ENCODE data around the gene XCR1.

XCR1 gene

DNA sequence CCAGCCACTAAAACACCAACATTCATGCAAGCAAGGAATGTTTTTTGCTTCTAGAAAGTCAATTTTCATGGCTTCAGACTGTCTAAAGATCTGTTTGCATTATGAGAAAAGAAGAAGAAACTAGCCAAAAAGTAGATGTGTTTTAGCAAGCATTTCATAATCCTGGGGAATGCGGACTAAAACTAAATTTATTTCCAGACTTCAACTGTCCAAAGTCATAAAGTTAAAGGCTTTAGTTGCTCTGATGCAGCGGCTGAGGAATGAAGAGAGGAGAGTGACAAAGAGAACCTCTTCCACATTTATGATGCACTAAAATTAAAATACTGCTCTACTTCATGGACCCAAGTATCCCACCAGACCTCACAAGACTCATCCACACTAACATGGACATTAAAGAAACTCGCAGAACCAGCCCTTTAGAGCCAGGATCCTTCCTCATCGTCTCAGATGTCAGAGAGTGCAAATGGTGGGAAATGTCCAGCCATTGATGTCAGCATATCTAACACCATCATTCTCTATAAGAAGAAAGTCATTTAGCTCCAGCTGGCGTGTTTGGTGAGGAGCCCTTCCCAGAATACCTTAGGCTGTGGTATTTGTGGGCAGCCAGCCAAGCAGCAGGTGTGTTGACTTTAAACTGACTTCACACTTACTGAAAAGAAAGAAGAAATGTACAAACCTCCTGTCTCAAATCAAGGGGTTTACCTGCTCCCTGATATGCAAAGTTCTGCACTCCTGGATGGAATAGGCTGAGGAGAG is 49.1 kb downstream of the XCR1 start:
- Histone ChIP-seq H3K9me3 (ENCODE audit: control insufficient read depth, low read depth, low read length) (no peaks in the 10 kb centered on the region), H3K27ac (ENCODE audit: low read length) (no peak overlapping the region), H3K4me1 (ENCODE audit: control insufficient read depth, low read depth, low read length) (no peaks in the 10 kb centered on the region), H3K36me3 (ENCODE audit: control insufficient read depth, low read depth, low read length) (peaks cover 52% of the 10 kb centered on the region), H3K9ac (ENCODE audit: low read length) (no peak overlapping the region), H3K4me3 (ENCODE audit: low read length) (no peak overlapping the region), H3K27me3 (ENCODE audit: control insufficient read depth, insufficient read depth, low read length) (no peaks in the 10 kb centered on the region)

DNA sequence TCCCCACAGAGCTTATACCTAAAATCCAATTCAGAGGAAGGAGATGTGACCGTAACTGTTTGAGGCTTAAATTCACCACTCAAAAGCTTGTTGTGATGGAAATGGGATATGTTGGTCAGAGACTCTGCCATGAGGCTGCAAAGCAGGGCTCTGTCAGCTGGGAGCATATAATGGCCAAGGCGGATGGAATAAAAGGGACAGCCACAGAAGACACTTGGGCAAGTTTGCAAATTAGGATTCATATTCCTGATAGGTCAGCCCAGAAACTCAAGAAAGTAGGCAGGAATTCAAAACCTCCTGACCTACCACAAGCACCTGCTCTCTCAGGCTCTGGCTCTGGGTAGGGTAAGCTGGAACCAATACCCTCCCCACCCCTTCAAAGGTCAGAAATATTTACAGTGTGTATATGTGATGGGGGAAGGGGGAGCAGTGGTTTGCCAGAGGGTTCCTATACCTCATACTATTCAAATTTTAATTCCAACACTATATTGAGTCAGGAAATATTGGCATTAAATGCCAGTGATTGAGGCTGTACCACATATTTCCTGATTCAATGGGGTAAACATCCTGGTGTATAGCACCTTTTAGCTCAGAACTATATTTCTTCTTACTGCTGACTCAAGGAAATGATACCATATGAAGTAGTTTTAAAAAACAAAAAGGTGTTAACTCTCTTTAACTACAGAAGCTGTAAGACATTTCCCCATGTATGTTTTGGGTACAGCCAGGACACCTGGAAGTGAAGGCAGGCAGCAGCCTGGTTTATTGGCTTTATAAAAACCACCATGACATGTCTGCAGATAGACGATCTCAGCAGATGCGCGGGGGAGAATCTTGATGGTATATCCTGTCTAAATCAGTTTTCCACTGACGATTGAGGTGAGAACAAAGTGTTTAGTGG is 50.8 kb downstream of the XCR1 start:
- Histone ChIP-seq H3K4me1 (ENCODE audit: control insufficient read depth, low read depth, low read length) (no peaks in the 10 kb centered on the region), H3K4me3 (ENCODE audit: low read length) (no peak overlapping the region), H3K27me3 (ENCODE audit: control insufficient read depth, insufficient read depth, low read length) (no peaks in the 10 kb centered on the region), H3K9ac (ENCODE audit: low read length) (no peak overlapping the region), H3K36me3 (ENCODE audit: control insufficient read depth, low read depth, low read length) (peaks cover 42% of the 10 kb centered on the region), H3K9me3 (ENCODE audit: control insufficient read depth, low read depth, low read length) (no peaks in the 10 kb centered on the region), H3K27ac (ENCODE audit: low read length) (no peak overlapping the region)

DNA sequence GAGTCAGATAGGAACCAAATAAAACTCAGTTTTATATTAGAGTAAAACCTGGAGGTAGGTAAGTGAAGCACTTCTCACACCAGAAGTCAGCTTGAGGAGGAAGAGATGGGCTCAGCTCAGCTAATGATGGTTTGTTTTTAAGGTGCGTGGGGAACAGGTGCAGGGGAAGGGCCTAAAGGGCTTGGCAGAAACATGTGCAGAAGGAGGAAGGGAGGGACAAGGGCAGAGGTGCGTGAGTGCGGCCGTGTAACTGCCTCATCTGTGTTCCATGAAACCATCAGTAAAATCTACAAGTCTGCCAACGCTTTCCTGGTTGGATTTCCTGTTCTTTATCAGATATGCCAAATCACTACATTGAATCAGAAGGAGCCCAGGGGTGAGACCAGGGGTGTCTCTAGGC is 51.6 kb downstream of the XCR1 start:
- H3K4me1 ChIP-seq (ENCODE audit: control insufficient read depth, low read depth, low read length): no peaks in the 10 kb centered on the region
- H3K36me3 ChIP-seq (ENCODE audit: control insufficient read depth, low read depth, low read length): peaks cover 39% of the 10 kb centered on the region
- no peak overlapping the region for H3K9ac ChIP-seq (ENCODE audit: low read length)
- no peaks in the 10 kb centered on the region for H3K27me3 ChIP-seq (ENCODE audit: control insufficient read depth, insufficient read depth, low read length)
- H3K9me3 ChIP-seq (ENCODE audit: control insufficient read depth, low read depth, low read length): no peaks in the 10 kb centered on the region
- H3K27ac ChIP-seq (ENCODE audit: low read length): no peak overlapping the region
- no peak overlapping the region for H3K4me3 ChIP-seq (ENCODE audit: low read length)

DNA sequence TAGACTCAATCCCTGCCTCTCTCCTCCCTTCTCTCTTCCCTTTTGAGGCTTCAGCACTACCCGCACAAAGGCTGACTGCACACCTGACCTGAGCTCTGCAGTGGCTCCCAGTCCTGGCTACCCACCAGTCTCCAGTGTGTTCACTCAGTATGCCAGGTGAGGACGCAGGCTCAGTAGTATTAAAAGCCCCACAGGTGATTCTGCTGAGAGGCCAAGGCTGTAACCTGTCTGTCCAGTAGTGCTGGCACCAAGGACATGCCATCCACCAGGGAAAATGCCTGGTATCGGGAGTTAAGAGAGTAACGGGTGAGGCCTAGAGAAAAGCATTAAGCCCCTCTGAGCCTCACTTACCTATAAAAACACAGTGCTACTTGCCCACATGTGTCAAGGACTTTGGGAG is 52.6 kb downstream of the XCR1 start:
- peaks cover 38% of the 10 kb centered on the region for H3K36me3 ChIP-seq (ENCODE audit: control insufficient read depth, low read depth, low read length)
- H3K27ac ChIP-seq (ENCODE audit: low read length): no peak overlapping the region
- H3K9me3 ChIP-seq (ENCODE audit: control insufficient read depth, low read depth, low read length): no peaks in the 10 kb centered on the region

DNA sequence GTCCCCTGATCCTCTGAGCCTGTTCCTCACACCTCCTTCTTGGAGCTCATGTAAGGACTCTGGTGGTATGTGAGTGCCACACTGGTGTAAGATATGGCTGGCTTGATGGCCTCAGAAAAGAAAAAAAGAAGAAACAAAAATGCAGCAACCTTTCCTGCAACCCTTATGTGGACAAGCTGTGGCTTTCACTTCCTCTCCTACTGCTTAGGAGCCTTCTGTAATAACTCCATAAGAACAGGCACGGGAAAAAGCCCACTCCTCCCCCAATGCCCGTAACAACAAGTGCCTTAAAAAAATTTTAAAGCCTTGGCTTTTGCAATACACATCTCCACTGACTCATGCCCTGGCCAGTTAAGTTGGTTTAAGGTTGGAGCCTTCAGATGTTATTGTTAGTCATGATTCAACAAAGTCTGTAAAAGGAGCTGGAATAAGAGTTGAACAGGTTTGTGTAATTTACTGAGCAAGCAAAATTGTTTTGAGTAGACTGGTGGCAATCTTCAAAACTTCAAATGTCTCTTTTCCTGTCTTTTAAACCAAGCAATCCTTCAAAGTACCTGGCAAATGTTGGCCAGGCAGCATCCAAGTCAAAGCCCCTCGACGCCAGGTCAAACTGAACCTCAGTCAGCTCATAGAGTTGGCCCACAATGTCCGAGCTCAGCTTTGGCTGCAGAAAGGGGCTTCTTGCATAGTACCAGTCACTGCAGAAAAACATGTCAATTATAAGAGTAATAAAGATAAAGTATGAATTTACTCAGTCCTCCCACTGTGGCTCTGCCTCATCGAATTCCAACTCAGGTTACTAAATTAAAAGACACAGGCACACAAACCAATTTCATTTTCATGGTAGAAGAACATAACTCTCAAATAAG is 54.5 kb downstream of the XCR1 start:
- Histone ChIP-seq H3K4me3 (ENCODE audit: low read length) (no peak overlapping the region), H3K36me3 (ENCODE audit: control insufficient read depth, low read depth, low read length) (peaks cover 44% of the 10 kb centered on the region), H3K9ac (ENCODE audit: low read length) (no peak overlapping the region), H3K9me3 (ENCODE audit: control insufficient read depth, low read depth, low read length) (no peaks in the 10 kb centered on the region), H3K27me3 (ENCODE audit: control insufficient read depth, insufficient read depth, low read length) (no peaks in the 10 kb centered on the region), H3K4me1 (ENCODE audit: control insufficient read depth, low read depth, low read length) (no peaks in the 10 kb centered on the region), H3K27ac (ENCODE audit: low read length) (no peak overlapping the region)

More for the DNA sequence above, 52.6 kb downstream of the XCR1 start:
- H3K27me3 ChIP-seq (ENCODE audit: control insufficient read depth, insufficient read depth, low read length): no peaks in the 10 kb centered on the region
- no peak overlapping the region for H3K4me3 ChIP-seq (ENCODE audit: low read length)
- H3K4me1 ChIP-seq (ENCODE audit: control insufficient read depth, low read depth, low read length): no peaks in the 10 kb centered on the region
- no peak overlapping the region for H3K9ac ChIP-seq (ENCODE audit: low read length)

DNA sequence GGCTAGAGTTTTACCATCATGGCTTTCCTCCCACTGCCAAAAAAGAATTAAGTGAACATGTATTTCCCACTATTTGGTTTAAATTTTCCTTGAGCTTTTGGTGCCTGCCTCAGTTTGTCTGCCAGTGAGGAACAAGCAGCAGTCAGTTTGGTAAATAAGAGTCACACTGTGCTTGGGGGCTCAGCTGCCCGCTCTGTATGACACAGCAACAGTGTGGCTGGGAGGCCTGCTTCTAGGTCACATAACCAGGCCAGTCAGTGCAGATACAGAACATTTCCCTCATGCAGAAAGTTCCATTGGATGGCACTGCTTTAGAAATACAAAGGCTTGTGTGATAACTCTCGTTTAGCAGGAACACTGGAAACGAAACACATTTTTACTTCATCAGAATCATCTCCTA is 57.3 kb downstream of the XCR1 start:
- Histone ChIP-seq H3K27me3 (ENCODE audit: control insufficient read depth, insufficient read depth, low read length) (no peaks in the 10 kb centered on the region), H3K27ac (ENCODE audit: low read length) (no peak overlapping the region), H3K9ac (ENCODE audit: low read length) (no peak overlapping the region), H3K36me3 (ENCODE audit: control insufficient read depth, low read depth, low read length) (peaks cover 64% of the 10 kb centered on the region), H3K4me1 (ENCODE audit: control insufficient read depth, low read depth, low read length) (no peaks in the 10 kb centered on the region), H3K9me3 (ENCODE audit: control insufficient read depth, low read depth, low read length) (no peaks in the 10 kb centered on the region), H3K4me3 (ENCODE audit: low read length) (no peak overlapping the region)

DNA sequence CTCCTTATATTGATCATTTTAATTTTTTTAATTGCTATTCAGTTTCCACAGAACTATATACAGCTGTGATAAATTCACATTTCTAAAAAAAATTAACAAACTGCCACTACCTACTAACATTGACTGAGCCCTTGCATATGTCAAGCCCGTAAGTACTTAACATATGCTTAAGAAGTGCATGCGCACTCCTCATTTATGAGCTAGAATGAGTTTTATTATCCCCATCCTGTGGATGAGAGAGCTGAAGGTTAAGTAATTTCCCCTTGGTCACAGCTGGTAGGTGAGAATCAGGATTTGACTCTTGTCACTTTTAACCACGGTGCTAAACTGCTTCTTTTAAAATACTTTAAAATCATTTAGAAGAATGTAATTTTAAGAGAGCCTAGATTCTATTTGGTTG is 58.2 kb downstream of the XCR1 start:
- no peak overlapping the region for H3K27ac ChIP-seq (ENCODE audit: low read length)
- no peaks in the 10 kb centered on the region for H3K4me1 ChIP-seq (ENCODE audit: control insufficient read depth, low read depth, low read length)
- no peaks in the 10 kb centered on the region for H3K9me3 ChIP-seq (ENCODE audit: control insufficient read depth, low read depth, low read length)
- H3K9ac ChIP-seq (ENCODE audit: low read length): no peak overlapping the region
- H3K4me3 ChIP-seq (ENCODE audit: low read length): no peak overlapping the region
- H3K36me3 ChIP-seq (ENCODE audit: control insufficient read depth, low read depth, low read length): peaks cover 67% of the 10 kb centered on the region
- H3K27me3 ChIP-seq (ENCODE audit: control insufficient read depth, insufficient read depth, low read length): no peaks in the 10 kb centered on the region

DNA sequence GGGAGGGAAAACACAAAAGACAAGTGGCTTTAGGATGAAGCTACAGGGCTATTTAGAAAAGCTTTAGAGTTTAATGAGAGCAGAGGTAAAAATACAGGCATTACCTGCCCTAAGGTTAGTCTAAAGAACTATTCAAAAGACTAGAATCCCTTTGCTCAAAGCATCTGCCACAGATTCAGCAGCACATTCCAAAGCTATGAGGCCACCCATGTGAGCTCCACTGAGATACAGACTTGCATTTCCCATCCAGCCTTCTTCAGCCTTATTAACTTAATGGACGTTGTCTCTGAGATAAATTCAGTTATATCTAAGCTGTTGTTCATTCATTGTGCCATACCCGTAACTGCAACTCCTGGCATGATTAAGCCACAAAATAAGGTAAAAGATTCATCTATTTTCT is 58.6 kb downstream of the XCR1 start:
- Histone ChIP-seq H3K9me3 (ENCODE audit: control insufficient read depth, low read depth, low read length) (no peaks in the 10 kb centered on the region), H3K27ac (ENCODE audit: low read length) (no peak overlapping the region), H3K4me3 (ENCODE audit: low read length) (no peak overlapping the region), H3K36me3 (ENCODE audit: control insufficient read depth, low read depth, low read length) (peaks cover 71% of the 10 kb centered on the region), H3K27me3 (ENCODE audit: control insufficient read depth, insufficient read depth, low read length) (no peaks in the 10 kb centered on the region), H3K9ac (ENCODE audit: low read length) (no peak overlapping the region), H3K4me1 (ENCODE audit: control insufficient read depth, low read depth, low read length) (no peaks in the 10 kb centered on the region)

DNA sequence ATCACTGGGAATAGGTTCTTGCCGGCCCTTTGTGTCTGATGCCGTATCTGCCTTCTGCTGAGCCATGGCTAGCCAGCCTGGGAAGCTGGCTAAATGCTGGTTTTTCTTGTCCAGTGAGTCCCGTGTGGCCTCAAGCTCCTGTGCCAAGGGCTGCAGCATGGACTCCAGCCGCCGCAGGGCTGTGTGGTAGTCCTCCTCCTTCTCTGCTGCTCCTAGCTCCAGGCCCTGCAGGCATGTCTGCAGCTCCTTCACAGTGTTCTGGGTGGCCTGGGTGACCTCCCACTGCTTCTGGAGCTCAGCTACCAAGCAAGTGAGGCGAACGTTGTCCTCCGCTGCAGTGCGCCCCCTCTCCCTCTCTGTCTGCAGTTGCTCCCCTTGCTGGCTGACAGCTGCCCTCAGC is 59.1 kb downstream of the XCR1 start:
- Histone ChIP-seq H3K36me3 (ENCODE audit: control insufficient read depth, low read depth, low read length) (peaks cover 76% of the 10 kb centered on the region), H3K4me1 (ENCODE audit: control insufficient read depth, low read depth, low read length) (no peaks in the 10 kb centered on the region), H3K27ac (ENCODE audit: low read length) (no peak overlapping the region), H3K27me3 (ENCODE audit: control insufficient read depth, insufficient read depth, low read length) (no peaks in the 10 kb centered on the region), H3K9ac (ENCODE audit: low read length) (no peak overlapping the region), H3K9me3 (ENCODE audit: control insufficient read depth, low read depth, low read length) (no peaks in the 10 kb centered on the region), H3K4me3 (ENCODE audit: low read length) (no peak overlapping the region)

DNA sequence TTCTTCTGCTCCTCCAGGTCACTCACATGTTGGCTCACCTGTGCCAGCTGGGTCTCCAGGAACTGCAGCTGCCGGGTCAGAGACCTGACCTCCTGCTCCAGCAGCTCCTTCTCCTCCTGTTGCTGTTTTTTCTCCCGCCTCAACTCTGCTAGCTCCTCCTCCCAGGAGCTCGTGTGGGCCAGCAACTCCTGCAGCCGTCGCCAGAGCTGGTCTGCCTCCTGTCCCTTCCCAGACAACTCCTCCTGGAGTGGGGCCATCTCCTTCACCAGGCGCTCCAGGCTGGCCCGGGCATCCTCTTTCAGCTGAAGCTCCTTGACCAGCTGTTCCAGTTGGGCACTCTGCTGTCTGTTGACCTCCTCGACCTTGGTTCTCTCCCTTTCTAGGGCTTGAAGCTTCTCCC is 59.6 kb downstream of the XCR1 start:
- H3K4me1 ChIP-seq (ENCODE audit: control insufficient read depth, low read depth, low read length): no peaks in the 10 kb centered on the region
- no peak overlapping the region for H3K9ac ChIP-seq (ENCODE audit: low read length)
- no peaks in the 10 kb centered on the region for H3K9me3 ChIP-seq (ENCODE audit: control insufficient read depth, low read depth, low read length)
- no peak overlapping the region for H3K4me3 ChIP-seq (ENCODE audit: low read length)
- no peaks in the 10 kb centered on the region for H3K27me3 ChIP-seq (ENCODE audit: control insufficient read depth, insufficient read depth, low read length)
- peaks cover 77% of the 10 kb centered on the region for H3K36me3 ChIP-seq (ENCODE audit: control insufficient read depth, low read depth, low read length)
- H3K27ac ChIP-seq (ENCODE audit: low read length): no peak overlapping the region

All from iPS-18a (cell line).